AG04449 (cell line): ENCODE data around the gene ETS2.

Experiments used
- CTCF ChIA-PET: fragments of 350-600 bp; formaldehyde crosslinking; extraction: SDS; loops from one replicate; lab custom pipeline; 2021; ENCODE audit warnings: antibody characterized with exemption; lab: Yijun Ruan, JAX
- POLR2A ChIA-PET: fragments of 400-600, 350-600 bp; formaldehyde crosslinking; extraction: SDS; loops from one replicate; lab custom pipeline; 2020; ENCODE audit warnings: antibody characterized with exemption, inconsistent platforms; lab: Yijun Ruan, JAX
- DNase-seq: peaks from one replicate; pipeline ENCODE4 v3.0.0-alpha.2; 2010; ENCODE audit warnings: low read depth, low spot score
- H3K4me3 ChIP-seq: 2 replicates; pipeline ENCODE4 v1.5.1; 2011; ENCODE audit warnings: low read depth, mild to moderate bottlenecking, control low read depth, low read length
- CTCF ChIP-seq: IDR thresholded peaks from one replicate; pipeline ENCODE4 v1.5.1; 2011; ENCODE audit warnings: mild to moderate bottlenecking, moderate library complexity, low read length, control low read depth, inconsistent platforms; ENCODE audit not compliant: insufficient read depth; ENCODE audit errors: missing control alignments

The ETS2 gene

GRCh38 chr21:38800924-38801744, 4.6 kb upstream of the ETS2 start:
- no peak for DNase-seq
- H3K4me3 ChIP-seq = no peak overlapping the region
- no peak for TF ChIP-seq CTCF
- POLR2A ChIA-PET = no interaction called here
- CTCF ChIA-PET = no interaction called here

- ChIA-PET CTCF (interaction anchor here (0.7 to 3.3 kb wide), 8 partner anchors 9 to 370 kb away, joined by 3 to 14 read pairs (median 3); no protein-coding TSS in a partner anchor), POLR2A (no interaction called here)
- no peak for TF ChIP-seq CTCF
- H3K4me3 ChIP-seq = no peak overlapping the region
- no peak for DNase-seq
These were observed 3.4 kb upstream of the ETS2 start for GRCh38 chr21:38802050-38803026.

- POLR2A ChIA-PET = interaction anchor here (0.6 kb wide), 1 partner anchor 34 kb away, joined by 3 read pairs; no protein-coding TSS in a partner anchor
- no peak for DNase-seq
- TF ChIP-seq CTCF = no peak
- H3K4me3 ChIP-seq = no peak overlapping the region
- CTCF ChIA-PET = interaction anchor here (1.2 to 3.3 kb wide), 8 partner anchors 8 to 369 kb away, joined by 3 to 14 read pairs (median 3); no protein-coding TSS in a partner anchor
These were observed 2.6 kb upstream of the ETS2 start for GRCh38 chr21:38803075-38803660.

- H3K4me3 ChIP-seq = no peak overlapping the region
These were observed 1.5 kb upstream of the ETS2 start for GRCh38 chr21:38804030-38804788.

More at GRCh38 chr21:38804030-38804788, 1.5 kb upstream of the ETS2 start:
- CTCF ChIA-PET = interaction anchor here (1.1 to 3.3 kb wide), 7 partner anchors 8 to 368 kb away, joined by 3 to 14 read pairs (median 3); no protein-coding TSS in a partner anchor
- POLR2A ChIA-PET = interaction anchor here (0.6 kb wide), 2 partner anchors 19 to 35 kb away, joined by 3 to 4 read pairs; no protein-coding TSS in a partner anchor
- no peak for DNase-seq
- TF ChIP-seq CTCF = no peak
